H1 (cell line): ENCODE data around the gene GTF2F2. TPM values are rescaled to one million over a fixed set of nuclear protein-coding genes. Genes with fewer than 3 reads are reported as not detected.

Experiments
- CTCF ChIA-PET: fragments of 300-600 bp; sonication (Branson Sonifier 250); formaldehyde crosslinking; loops from one replicate; lab custom pipeline; 2021; ENCODE audit not compliant: partially characterized antibody; lab: Charles Lee
- POLR2A ChIA-PET: fragments of 300-600 bp; sonication (Branson Sonifier 250); formaldehyde crosslinking; loops from one replicate; lab custom pipeline; 2021; ENCODE audit warnings: inconsistent platforms; ENCODE audit not compliant: partially characterized antibody; lab: Charles Lee
- DNase-seq, 2 experiments: peaks; one replicate each; pipeline versions ENCODE4 v3.0.0 to v3.0.0-alpha.2; 2010 to 2022; ENCODE audit warnings: low spot score in 2 of 2, low read depth in 1 of 2, mixed read lengths in 1 of 2
- FAIRE-seq: peaks from 2 replicates; lab custom pipeline; 2011; peaks lifted over from hg19 to GRCh38; lab: Jason Lieb, UNC
- H2AFZ ChIP-seq: 2 replicates; pipeline ENCODE4 v1.8.1; 2012; ENCODE audit warnings: low read length, inconsistent platforms
- H2AK5ac ChIP-seq: 2 replicates; pipeline ENCODE4 v1.6.1; 2013; ENCODE audit warnings: low read depth, low read length
- H2BK120ac ChIP-seq: replicated peaks from 2 replicates; pipeline ENCODE3; 2013; ENCODE audit warnings: low read depth, low read length, inconsistent platforms
- H2BK12ac ChIP-seq: 2 replicates; pipeline ENCODE4 v1.6.1; 2013; ENCODE audit warnings: low read depth, low read length
- H2BK15ac ChIP-seq: 2 replicates; pipeline ENCODE4 v1.6.1; 2013; ENCODE audit warnings: low read length
- H2BK20ac ChIP-seq: 2 replicates; pipeline ENCODE4 v1.6.1; 2013; ENCODE audit warnings: low read length
- H2BK5ac ChIP-seq: 2 replicates; pipeline ENCODE4 v1.6.1; 2013; ENCODE audit warnings: low read depth, low read length
- H3K14ac ChIP-seq: 2 replicates; pipeline ENCODE4 v1.6.1; 2013; ENCODE audit warnings: inconsistent platforms; ENCODE audit not compliant: insufficient read length
- H3K18ac ChIP-seq: 2 replicates; pipeline ENCODE4 v1.6.1; 2013; ENCODE audit warnings: low read length; ENCODE audit errors: extremely low read depth
- H3K23ac ChIP-seq: 2 replicates; pipeline ENCODE4 v1.6.1; 2013; ENCODE audit warnings: inconsistent platforms; ENCODE audit not compliant: insufficient read length
- H3K23me2 ChIP-seq: 2 replicates; pipeline ENCODE4 v1.6.1; 2013; ENCODE audit warnings: low read depth, low read length
- H3K27ac ChIP-seq: 2 replicates; pipeline ENCODE4 v1.6.1; 2011; ENCODE audit warnings: low read depth, low read length, inconsistent platforms
- H3K27me3 ChIP-seq, 4 experiments: replicated peaks in 1 of 4; 1 replicate in 1 of 4; 2 replicates in 3 of 4; pipeline versions ENCODE4 v1.6.1 to v1.8.1; 2011 to 2013; ENCODE audit warnings: low read length in 3 of 4, mild to moderate bottlenecking in 3 of 4, inconsistent platforms in 2 of 4, mixed read lengths in 2 of 4, moderate library complexity in 1 of 4; ENCODE audit not compliant: control insufficient read depth in 3 of 4, insufficient read depth in 3 of 4; ENCODE audit errors: extremely low read depth in 1 of 4
- H3K36me3 ChIP-seq, 4 experiments: 2 replicates each; pipeline versions ENCODE4 v1.6.1 to v1.8.1; 2011 to 2013; ENCODE audit warnings: mild to moderate bottlenecking in 4 of 4, low read length in 3 of 4, moderate library complexity in 2 of 4, control low read depth in 1 of 4, inconsistent platforms in 1 of 4; ENCODE audit not compliant: insufficient read depth in 4 of 4, control insufficient read depth in 2 of 4
- H3K4ac ChIP-seq: replicated peaks from 2 replicates; pipeline ENCODE3; 2013; ENCODE audit warnings: low read length, low read depth, mixed read lengths, inconsistent platforms; ENCODE audit not compliant: insufficient read length
- H3K4me1 ChIP-seq, 4 experiments: replicated peaks in 1 of 4; 1 replicate in 1 of 4; 2 replicates in 3 of 4; pipeline versions ENCODE4 v1.6.1 to v1.8.1; 2011 to 2013; ENCODE audit warnings: low read length in 3 of 4, inconsistent platforms in 2 of 4, mixed read lengths in 1 of 4; ENCODE audit not compliant: insufficient read depth in 4 of 4, control insufficient read depth in 3 of 4
- H3K4me2 ChIP-seq, 2 experiments: 2 replicates each; pipeline versions ENCODE4 v1.6.1 to v1.8.1; 2011 to 2013; ENCODE audit warnings: low read depth in 2 of 2, low read length in 2 of 2, control low read depth in 1 of 2, inconsistent platforms in 1 of 2, mild to moderate bottlenecking in 1 of 2; ENCODE audit not compliant: insufficient read depth in 1 of 2
- H3K4me3 ChIP-seq, 4 experiments: fragments of 200-600, 300-600 bp in 1 of 4; sonication (generic), shearing (Covaris generic), sonication (Bioruptor Twin) in 1 of 4; 2 replicates each; pipeline versions ENCODE4 v1.5.1 to v1.8.1; 2011 to 2016; ENCODE audit warnings: low read length in 4 of 4, low read depth in 3 of 4, control low read depth in 2 of 4, inconsistent platforms in 2 of 4, mild to moderate bottlenecking in 2 of 4, mixed read lengths in 1 of 4, moderate library complexity in 1 of 4; ENCODE audit not compliant: insufficient read depth in 2 of 4; ENCODE audit errors: extremely low read depth in 1 of 4
- H3K56ac ChIP-seq: replicated peaks from 2 replicates; pipeline ENCODE3; 2013; ENCODE audit warnings: low read depth, mild to moderate bottlenecking, mixed read lengths, low read length, inconsistent platforms; ENCODE audit not compliant: insufficient read length
- H3K79me1 ChIP-seq: 2 replicates; pipeline ENCODE4 v1.6.1; 2013; ENCODE audit warnings: low read depth, low read length, control low read depth
- H3K79me2 ChIP-seq, 2 experiments: 2 replicates each; pipeline versions ENCODE4 v1.6.1 to v1.8.1; 2012 to 2013; ENCODE audit warnings: low read length in 2 of 2, mild to moderate bottlenecking in 2 of 2, inconsistent platforms in 1 of 2; ENCODE audit not compliant: insufficient read depth in 2 of 2, control insufficient read depth in 1 of 2
- H3K9ac ChIP-seq, 4 experiments: replicated peaks in 1 of 4; 1 replicate in 1 of 4; 2 replicates in 3 of 4; pipeline versions ENCODE4 v1.6.1 to v1.8.1; 2011 to 2013; ENCODE audit warnings: low read depth in 3 of 4, low read length in 3 of 4, control low read depth in 2 of 4, mild to moderate bottlenecking in 2 of 4, moderate library complexity in 2 of 4, inconsistent platforms in 1 of 4; ENCODE audit errors: extremely low read depth in 1 of 4
- H3K9me3 ChIP-seq, 2 experiments: 2 replicates each; pipeline versions ENCODE4 v1.6.1 to v1.8.1; 2012 to 2013; ENCODE audit warnings: mild to moderate bottlenecking in 2 of 2, moderate library complexity in 2 of 2, control low read depth in 1 of 2, inconsistent platforms in 1 of 2, low read depth in 1 of 2, low read length in 1 of 2, mixed read lengths in 1 of 2; ENCODE audit not compliant: insufficient read depth in 2 of 2
- H4K20me1 ChIP-seq, 2 experiments: replicated peaks in 1 of 2; 2 replicates each; pipeline versions ENCODE3 to v1.8.1; 2011 to 2013; ENCODE audit warnings: inconsistent platforms in 2 of 2, low read length in 2 of 2, mild to moderate bottlenecking in 1 of 2; ENCODE audit not compliant: insufficient read depth in 2 of 2, control insufficient read depth in 1 of 2
- H4K5ac ChIP-seq: 2 replicates; pipeline ENCODE4 v1.6.1; 2013; ENCODE audit warnings: low read length, low read depth, mixed read lengths, inconsistent platforms; ENCODE audit not compliant: insufficient read length
- H4K8ac ChIP-seq: 2 replicates; pipeline ENCODE4 v1.8.0; 2013; ENCODE audit warnings: mild to moderate bottlenecking, moderate library complexity, low read length, inconsistent platforms; ENCODE audit not compliant: insufficient read depth; ENCODE audit errors: extremely low read depth
- H4K91ac ChIP-seq: replicated peaks from 2 replicates; pipeline ENCODE3; 2013; ENCODE audit warnings: low read length, mixed read lengths, inconsistent platforms; ENCODE audit not compliant: insufficient read length
- BCL11A ChIP-seq, 2 experiments: IDR thresholded peaks; one replicate each; pipeline ENCODE4 v1.6.1; 2011; ENCODE audit warnings: low read depth in 2 of 2, low read length in 2 of 2, mild to moderate bottlenecking in 2 of 2
- CBX8 ChIP-seq: fragments of 300-800, 300-1000 bp; sonication (generic); IDR thresholded peaks from 2 replicates; pipeline ENCODE4 v1.7.1; 2016; ENCODE audit warnings: low read depth, low read length, borderline replicate concordance
- RFX5 ChIP-seq: IDR thresholded peaks from 2 replicates; pipeline ENCODE4 v1.6.1; 2011; ENCODE audit warnings: low read depth, low read length, improper control_type of control experiment, borderline replicate concordance
- TEAD4 ChIP-seq: IDR thresholded peaks from 2 replicates; pipeline ENCODE4 v1.6.1; 2012; ENCODE audit warnings: low read depth, low read length, inconsistent platforms, mixed read lengths
- USF2 ChIP-seq: IDR thresholded peaks from 2 replicates; pipeline ENCODE4 v1.6.1; 2011; ENCODE audit warnings: low read length, improper control_type of control experiment
- WGBS, 2 experiments: shearing (Covaris generic) in 1 of 2; methylation state at CpG; one replicate each; pipeline versions ENCODE4 v1.1.6 to v1.1.7; 2013 to 2015; ENCODE audit warnings: low lambda C conversion rate in 2 of 2, mixed read lengths in 2 of 2, inconsistent platforms in 1 of 2, low coverage in 1 of 2, missing lambda C conversion rate in 1 of 2; ENCODE audit not compliant: insufficient replicate concordance in 2 of 2, insufficient coverage in 1 of 2, insufficient read length in 1 of 2; ENCODE audit errors: extremely low coverage in 1 of 2, missing lambda C conversion rate in 1 of 2; 5-methylcytosine and 5-hydroxymethylcytosine counted together
- polyA plus RNA-seq, 7 experiments: library from polyadenylated mRNA; depleted of rRNA in 3 of 7; stranded (reverse) in 5 of 7; unstranded in 2 of 7; fragments of >200 nt in 5 of 7; fragments of 200-250 nt in 2 of 7; gene quantifications; 1 replicate in 5 of 7; 2 replicates in 1 of 7; 4 replicates in 1 of 7; pipeline versions ENCODE4 v1.2.1 to v1.2.3, GENCODE V29; 2011 to 2013; ENCODE audit warnings: missing spikeins in 2 of 7, mixed read lengths in 2 of 7
- total RNA-seq: library from RNA; stranded (reverse); fragmentation: NEBNext Ultra II Directional; extraction: Animal tissue kit (Norgen Biotek cat#: 25700); gene quantifications from 2 replicates; pipeline ENCODE4 v1.2.1, GENCODE V29; 2021
- TF ChIP-seq, protein P1 (sequence below), 3 experiments: IDR thresholded peaks; 1 replicate in 2 of 3; 2 replicates in 1 of 3; pipeline versions ENCODE4 v1.5.1 to v1.6.1; 2011; ENCODE audit warnings: low read length in 3 of 3, mild to moderate bottlenecking in 3 of 3, inconsistent platforms in 2 of 3, low read depth in 1 of 3, moderate library complexity in 1 of 3; ENCODE audit not compliant: insufficient read depth in 1 of 3; ENCODE audit errors: control extremely low read depth in 1 of 3

Gene GTF2F2
- total and polyA plus RNA-seq, 2 of the 8 experiments (the other 6 are each of a cell fraction or from before 2014, with no cell fraction given), result 10.8 to 31.1 TPM

DNA sequence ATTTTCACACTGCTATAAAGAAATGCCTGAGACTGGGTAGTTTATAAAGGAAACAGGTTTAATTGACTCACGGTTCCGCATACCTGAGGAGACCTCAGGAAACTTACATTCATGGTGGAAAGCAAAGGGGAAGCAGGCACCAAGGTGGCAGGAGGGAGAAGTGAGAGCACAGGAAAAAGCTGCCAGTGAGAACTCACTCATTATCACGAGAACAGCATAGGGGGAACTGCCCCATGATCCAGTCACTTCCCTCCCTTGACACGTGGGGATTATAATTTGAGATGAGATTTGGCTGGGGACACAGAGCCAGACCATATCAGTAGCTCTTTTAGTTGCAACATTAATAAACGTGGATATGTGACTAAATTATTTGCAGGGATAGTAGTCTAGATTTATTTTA is 84.8 kb downstream of the GTF2F2 start:
- Histone ChIP-seq H3K4me3 (no peak overlapping the region), H3K27ac (no peak overlapping the region), H3K23me2 (no peaks in the 10 kb centered on the region; the same call in 1 of the 2 replicates), H3K23ac (no peak overlapping the region), H3K27me3 (no peaks in the 10 kb centered on the region), H4K20me1 (peaks cover 0 to 2% of the 10 kb centered on the region in 2 experiments), H2AFZ (no peak overlapping the region), H2BK5ac (no peak overlapping the region), H2BK20ac (no peak overlapping the region), H2BK12ac (no peak overlapping the region), H3K79me1 (no peaks in the 10 kb centered on the region; the same call in 1 of the 2 replicates), H3K9ac (no peak overlapping the region), H4K8ac (no peak overlapping the region), H3K9me3 (no peaks in the 10 kb centered on the region), H3K56ac (no peak overlapping the region), H3K79me2 (0 out of 4 replicates have a peak, but pooled peaks cover 0 to 2% of the 10 kb centered on the region in 2 experiments), H2BK15ac (no peak overlapping the region), H3K18ac (no peak overlapping the region), H3K4ac (no peak overlapping the region), H4K5ac (no peak overlapping the region), H2AK5ac (no peak overlapping the region), H3K36me3 (peaks cover 0 to 6% (median 6%) of the 10 kb centered on the region in 4 experiments; a peak in 4 of 8 replicates), H3K4me2 (no peak overlapping the region), H2BK120ac (no peak overlapping the region), H4K91ac (no peak overlapping the region), H3K14ac (no peak overlapping the region), H3K4me1 (peaks cover 0 to 3% (median 0%) of the 10 kb centered on the region in 4 experiments; a peak in 2 of 7 replicates)
- DNase-seq, result no peak
- ChIA-PET POLR2A (interaction anchor here (1.0 to 1.5 kb wide), 2 partner anchors 12 to 20 kb away, joined by 3 to 4 read pairs; no protein-coding TSS in a partner anchor), CTCF (interaction anchor here (0.6 to 3.0 kb wide), 5 partner anchors 11 to 232 kb away, joined by 3 to 10 read pairs (median 3); no protein-coding TSS in a partner anchor)
- TF ChIP-seq, protein P1, sequence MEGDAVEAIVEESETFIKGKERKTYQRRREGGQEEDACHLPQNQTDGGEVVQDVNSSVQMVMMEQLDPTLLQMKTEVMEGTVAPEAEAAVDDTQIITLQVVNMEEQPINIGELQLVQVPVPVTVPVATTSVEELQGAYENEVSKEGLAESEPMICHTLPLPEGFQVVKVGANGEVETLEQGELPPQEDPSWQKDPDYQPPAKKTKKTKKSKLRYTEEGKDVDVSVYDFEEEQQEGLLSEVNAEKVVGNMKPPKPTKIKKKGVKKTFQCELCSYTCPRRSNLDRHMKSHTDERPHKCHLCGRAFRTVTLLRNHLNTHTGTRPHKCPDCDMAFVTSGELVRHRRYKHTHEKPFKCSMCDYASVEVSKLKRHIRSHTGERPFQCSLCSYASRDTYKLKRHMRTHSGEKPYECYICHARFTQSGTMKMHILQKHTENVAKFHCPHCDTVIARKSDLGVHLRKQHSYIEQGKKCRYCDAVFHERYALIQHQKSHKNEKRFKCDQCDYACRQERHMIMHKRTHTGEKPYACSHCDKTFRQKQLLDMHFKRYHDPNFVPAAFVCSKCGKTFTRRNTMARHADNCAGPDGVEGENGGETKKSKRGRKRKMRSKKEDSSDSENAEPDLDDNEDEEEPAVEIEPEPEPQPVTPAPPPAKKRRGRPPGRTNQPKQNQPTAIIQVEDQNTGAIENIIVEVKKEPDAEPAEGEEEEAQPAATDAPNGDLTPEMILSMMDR (IDR thresholded peaks at IDR 0.05; ENCODE audit: control extremely low read depth in 1 of 3, insufficient read depth in 1 of 3, low read depth in 1 of 3, low read length in 3 of 3), result no peak
- TF ChIP-seq CBX8 (no peak), BCL11A (IDR thresholded peaks at IDR 0.05; ENCODE audit: low read depth in 2 of 2, low read length in 2 of 2) (no peak), TEAD4 (no peak), RFX5 (no peak), USF2 (no peak)
- 86% methylated on average over 5 of the region's 5 CpGs; no CpG with 5 or more reads in 1 of the 2 experiments for WGBS, 2 experiments
- no peak for FAIRE-seq
